Mucosa of rectum (tissue), 2 donors: ENCODE data around the gene CR1L.
"Not testable (repeated sequence)": the region's sequence is repeated elsewhere in the genome, so short reads cannot be mapped to it uniquely, and the experiment has no call there.

ENCODE experiments used
- H3K27ac ChIP-seq, 2 donors: one replicate each; pipeline ENCODE4 v1.7.0; 2013; ENCODE audit warnings: inconsistent platforms in 2 of 2, low read depth in 2 of 2, low read length in 2 of 2
- H3K27me3 ChIP-seq, 2 donors: one replicate each; pipeline ENCODE4 v1.7.0; 2013; ENCODE audit warnings: low read length in 2 of 2; ENCODE audit not compliant: control insufficient read depth in 2 of 2, insufficient read depth in 2 of 2
- H3K36me3 ChIP-seq, 2 donors: one replicate each; pipeline ENCODE4 v1.7.0; 2013; ENCODE audit warnings: low read length in 2 of 2; ENCODE audit not compliant: control insufficient read depth in 2 of 2, insufficient read depth in 2 of 2
- H3K4me1 ChIP-seq, 2 donors: one replicate each; pipeline ENCODE4 v1.7.0; 2013; ENCODE audit warnings: low read length in 2 of 2, mild to moderate bottlenecking in 1 of 2; ENCODE audit not compliant: control insufficient read depth in 2 of 2, insufficient read depth in 2 of 2
- H3K4me3 ChIP-seq, 2 donors: one replicate each; pipeline ENCODE4 v1.7.0; 2013; ENCODE audit warnings: low read length in 2 of 2
- H3K9ac ChIP-seq, 2 donors: one replicate each; pipeline ENCODE4 v1.7.0; 2013; ENCODE audit warnings: low read length in 2 of 2, low read depth in 1 of 2, mild to moderate bottlenecking in 1 of 2
- H3K9me3 ChIP-seq, 2 donors: one replicate each; pipeline ENCODE4 v1.7.0; 2013; ENCODE audit warnings: low read length in 2 of 2; ENCODE audit not compliant: control insufficient read depth in 2 of 2
- donor health status: healthy.
- donor health status: Normal muscosa, but diverticular disease.

The CR1L gene

DNA sequence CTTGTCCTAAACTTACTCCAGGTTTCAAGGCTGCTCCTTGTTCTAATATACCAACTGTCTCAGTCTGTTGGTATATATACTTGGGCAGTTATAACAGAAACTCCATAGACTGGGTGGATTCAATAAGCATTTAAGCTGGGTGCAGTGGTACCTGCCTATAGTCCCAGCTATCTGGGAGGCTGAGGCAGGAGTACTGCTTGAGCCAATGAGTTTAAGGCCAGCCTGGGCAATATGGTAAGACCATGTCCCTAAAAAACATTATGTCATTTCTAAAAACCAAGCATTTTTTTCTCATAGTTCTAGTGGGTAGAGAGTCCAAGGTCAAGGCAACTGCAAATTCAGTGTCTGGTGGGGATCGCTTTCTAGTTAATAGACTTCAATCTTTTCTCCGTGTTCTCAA is 17.4 kb upstream of the CR1L start:
- H3K9me3 ChIP-seq, result no peaks in the 10 kb centered on the region
- no peaks in the 10 kb centered on the region for H3K4me1 ChIP-seq
- no peak overlapping the region for H3K27ac ChIP-seq
- H3K4me3 ChIP-seq, result no peak overlapping the region
- no peak overlapping the region for H3K9ac ChIP-seq
- no peaks in the 10 kb centered on the region for H3K27me3 ChIP-seq
- H3K36me3 ChIP-seq, result no peaks in the 10 kb centered on the region

DNA sequence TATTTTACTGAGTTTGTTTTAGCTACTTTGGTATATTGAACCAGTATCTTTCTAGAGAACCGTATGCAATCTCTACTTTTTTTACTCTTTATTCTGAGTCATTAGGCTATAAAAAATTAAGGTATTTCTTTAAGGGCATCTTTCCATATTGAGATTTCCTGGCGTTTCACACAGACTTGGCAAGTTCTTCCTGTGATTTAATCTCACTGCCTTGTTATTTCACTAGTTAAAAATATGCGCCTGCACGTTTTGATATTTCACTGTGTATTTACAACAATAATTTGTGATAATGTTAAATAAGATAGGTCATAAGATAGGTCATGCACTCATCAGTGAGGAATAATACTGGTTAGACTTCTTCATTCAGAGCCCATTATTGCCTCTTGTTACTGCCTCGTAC is 16.2 kb upstream of the CR1L start:
- no peaks in the 10 kb centered on the region for H3K27me3 ChIP-seq
- H3K36me3 ChIP-seq, result no peaks in the 10 kb centered on the region
- H3K9me3 ChIP-seq, result no peaks in the 10 kb centered on the region
- no peak overlapping the region for H3K27ac ChIP-seq
- no peak overlapping the region for H3K4me3 ChIP-seq
- H3K4me1 ChIP-seq, result no peaks in the 10 kb centered on the region
- no peak overlapping the region for H3K9ac ChIP-seq

DNA sequence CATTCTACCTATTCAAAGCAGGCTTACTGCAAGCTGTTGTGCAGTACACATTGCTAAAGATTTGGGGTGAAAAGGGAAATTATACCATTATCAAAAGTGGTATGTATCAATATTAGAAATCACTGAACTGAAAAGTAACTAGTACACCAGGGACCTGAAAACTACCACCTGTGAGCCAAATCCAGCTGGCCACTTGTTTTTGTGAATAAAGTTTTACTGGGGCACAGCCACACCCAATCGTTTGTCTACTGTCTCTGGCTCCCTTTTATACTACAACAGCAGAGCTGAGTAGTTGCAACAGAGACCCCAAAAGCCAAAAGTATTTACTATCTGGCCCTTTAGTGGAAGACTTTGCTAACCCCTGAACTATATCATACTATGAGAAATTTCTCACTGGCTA is 13.8 kb upstream of the CR1L start:
- H3K4me1 ChIP-seq, result no peaks in the 10 kb centered on the region
- no peaks in the 10 kb centered on the region for H3K27me3 ChIP-seq
- H3K4me3 ChIP-seq, result no peak overlapping the region
- H3K27ac ChIP-seq, result no peak overlapping the region
- H3K36me3 ChIP-seq, result no peaks in the 10 kb centered on the region
- no peaks in the 10 kb centered on the region for H3K9me3 ChIP-seq
- no peak overlapping the region for H3K9ac ChIP-seq

DNA sequence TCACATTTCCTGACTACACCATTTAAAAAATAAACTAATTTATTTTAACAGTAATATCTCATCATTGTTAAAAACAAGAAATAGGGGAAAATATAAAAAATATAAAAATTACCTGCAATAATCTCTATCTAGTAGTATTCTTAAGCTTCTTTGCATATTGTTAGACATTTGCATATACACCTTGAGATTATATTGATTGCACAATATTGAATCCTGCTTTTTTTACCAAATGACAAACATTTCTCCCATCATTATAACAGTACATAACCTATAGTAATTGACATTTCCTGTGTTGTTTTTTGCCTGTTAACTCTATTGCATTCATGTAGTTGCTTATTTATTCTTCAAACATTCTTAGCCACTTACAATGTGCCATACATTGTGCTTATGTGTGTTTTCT is 11.7 kb upstream of the CR1L start:
- no peaks in the 10 kb centered on the region for H3K36me3 ChIP-seq
- no peaks in the 10 kb centered on the region for H3K4me1 ChIP-seq
- no peak overlapping the region for H3K4me3 ChIP-seq
- H3K27me3 ChIP-seq, result no peaks in the 10 kb centered on the region
- no peaks in the 10 kb centered on the region for H3K9me3 ChIP-seq
- H3K27ac ChIP-seq, result no peak overlapping the region
- H3K9ac ChIP-seq, result no peak overlapping the region

DNA sequence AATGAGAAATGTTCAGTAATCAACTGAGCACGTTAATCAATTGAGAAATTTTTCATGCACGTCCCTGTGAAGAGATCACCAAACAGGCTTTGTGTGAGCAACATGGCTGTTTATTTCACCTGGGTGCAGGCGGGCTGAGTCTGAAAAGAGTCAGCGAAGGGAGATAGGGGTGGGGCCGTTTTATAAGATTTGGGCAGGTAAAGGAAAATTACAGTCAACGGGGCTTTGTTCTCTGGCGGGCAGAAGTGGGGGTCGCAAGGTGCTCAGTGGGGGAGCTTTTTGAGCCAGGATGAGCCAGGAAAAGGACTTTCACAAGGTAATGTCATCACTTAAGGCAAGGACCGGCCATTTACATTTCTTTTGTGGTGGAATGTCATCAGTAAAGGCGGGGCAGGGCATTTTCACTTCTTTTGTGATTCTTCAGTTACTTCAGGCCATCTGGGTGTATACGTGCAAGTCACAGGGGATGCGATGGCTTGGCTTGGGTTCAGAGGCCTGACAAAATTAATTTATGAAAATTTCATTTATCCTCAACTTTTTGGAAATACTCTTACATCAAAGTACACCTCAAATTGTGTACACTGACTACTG is 11.1 kb upstream of the CR1L start:
- H3K27me3 ChIP-seq, H3K36me3 ChIP-seq, H3K4me1 ChIP-seq, H3K9me3 ChIP-seq, H3K9ac ChIP-seq, H3K27ac ChIP-seq, H3K4me3 ChIP-seq: not testable (repeated sequence)

DNA sequence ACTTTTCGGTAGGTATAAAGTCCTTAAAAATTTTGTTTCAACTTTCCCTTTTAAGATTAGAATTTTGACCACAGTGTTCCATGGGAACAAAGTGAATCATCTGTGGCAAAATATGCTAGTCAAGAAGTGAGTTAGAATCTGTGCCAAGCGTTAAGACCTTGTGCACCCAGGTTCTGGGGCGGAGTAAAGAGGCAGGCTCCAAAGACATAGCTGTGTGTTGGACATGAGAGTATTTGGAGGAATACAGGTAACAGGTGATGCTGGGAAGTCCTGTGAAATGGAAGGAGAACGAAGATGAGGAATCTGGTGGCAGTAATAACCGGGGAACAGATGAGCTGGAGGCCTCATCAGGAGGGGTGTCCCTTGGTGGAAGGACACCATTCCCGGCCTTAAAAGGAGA is 10.6 kb upstream of the CR1L start:
- not testable (repeated sequence) for H3K4me1 ChIP-seq, H3K4me3 ChIP-seq, H3K27ac ChIP-seq, H3K36me3 ChIP-seq, H3K9ac ChIP-seq, H3K9me3 ChIP-seq, H3K27me3 ChIP-seq

DNA sequence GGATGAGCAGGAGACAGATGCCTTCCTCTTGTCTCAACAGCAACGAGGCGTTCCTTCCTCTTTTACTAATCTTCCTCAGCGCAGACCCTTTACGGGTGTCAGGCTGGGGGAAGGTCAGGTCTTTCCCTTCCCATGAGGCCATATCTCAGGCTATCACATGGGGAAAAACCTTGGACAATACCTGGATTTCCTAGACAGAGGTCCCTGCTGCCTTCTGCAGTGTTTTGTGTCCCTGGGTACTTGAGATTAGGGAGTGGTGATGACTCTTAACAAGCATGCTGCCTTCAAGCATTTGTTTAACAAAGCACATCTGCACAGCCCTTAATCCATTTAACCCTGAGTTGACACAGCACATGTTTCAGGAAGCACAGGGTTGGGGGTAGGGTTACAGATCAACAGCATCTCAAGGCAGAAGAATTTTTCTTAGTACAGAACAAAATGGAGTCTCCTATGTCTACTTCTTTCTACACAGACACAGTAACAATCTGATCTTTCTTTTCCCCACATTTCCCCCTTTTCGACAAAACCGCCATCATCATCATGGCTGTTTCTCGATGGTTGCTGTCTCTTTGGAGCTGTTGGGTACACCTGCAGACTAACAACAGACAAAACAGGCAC is 9.3 kb upstream of the CR1L start:
- not testable (repeated sequence) for H3K4me3 ChIP-seq, H3K9ac ChIP-seq, H3K27me3 ChIP-seq, H3K27ac ChIP-seq, H3K36me3 ChIP-seq, H3K9me3 ChIP-seq, H3K4me1 ChIP-seq

DNA sequence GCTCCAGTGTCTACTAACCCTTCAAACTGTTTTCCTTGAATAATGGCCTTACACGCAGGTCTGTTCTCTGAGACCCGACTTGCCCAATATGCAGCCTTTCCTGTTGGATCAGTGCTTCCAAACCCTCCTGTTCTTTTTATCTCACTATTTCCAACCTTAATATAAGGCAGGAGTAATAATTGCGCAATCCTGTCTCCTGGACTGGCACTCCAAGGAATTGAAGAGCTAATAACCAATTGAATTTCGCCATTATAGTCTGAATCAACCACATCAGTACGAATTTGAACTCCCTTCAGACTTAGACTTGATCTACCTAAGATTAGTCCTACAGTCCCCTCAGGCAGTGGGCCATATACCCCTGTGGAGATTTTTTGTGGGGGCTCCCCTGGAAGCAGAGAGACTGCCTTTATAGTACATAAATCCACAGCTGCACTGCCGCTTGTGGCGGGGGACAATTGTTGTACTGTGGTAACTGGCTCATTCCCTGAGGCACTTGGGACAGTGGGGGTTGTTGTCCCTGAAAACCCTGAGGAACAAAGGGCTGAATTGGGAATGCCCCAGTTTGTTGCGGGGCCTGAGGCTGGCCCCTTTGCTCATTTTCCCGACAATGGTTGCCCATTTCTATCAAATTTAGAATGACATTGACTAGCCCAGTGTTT is 6.3 kb upstream of the CR1L start:
- H3K36me3 ChIP-seq, H3K9me3 ChIP-seq, H3K4me1 ChIP-seq, H3K9ac ChIP-seq, H3K27me3 ChIP-seq, H3K27ac ChIP-seq, H3K4me3 ChIP-seq: not testable (repeated sequence)

DNA sequence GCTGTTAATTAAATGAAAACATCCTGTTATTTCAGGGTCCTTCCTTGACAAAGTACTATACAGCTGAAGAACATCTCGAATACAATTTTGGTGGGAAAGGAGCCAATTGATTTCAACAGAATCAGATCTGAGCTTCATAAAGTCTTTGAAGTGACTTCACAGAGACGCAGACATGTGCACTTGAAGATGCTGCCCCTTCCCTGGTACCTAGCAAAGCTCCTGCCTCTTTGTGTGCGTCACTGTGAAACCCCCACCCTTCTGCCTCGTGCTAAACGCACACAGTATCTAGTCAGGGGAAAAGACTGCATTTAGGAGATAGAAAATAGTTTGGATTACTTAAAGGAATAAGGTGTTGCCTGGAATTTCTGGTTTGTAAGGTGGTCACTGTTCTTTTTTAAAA is 5.6 kb upstream of the CR1L start:
- H3K4me3 ChIP-seq, H3K27me3 ChIP-seq, H3K4me1 ChIP-seq, H3K36me3 ChIP-seq, H3K27ac ChIP-seq, H3K9me3 ChIP-seq, H3K9ac ChIP-seq: not testable (repeated sequence)

DNA sequence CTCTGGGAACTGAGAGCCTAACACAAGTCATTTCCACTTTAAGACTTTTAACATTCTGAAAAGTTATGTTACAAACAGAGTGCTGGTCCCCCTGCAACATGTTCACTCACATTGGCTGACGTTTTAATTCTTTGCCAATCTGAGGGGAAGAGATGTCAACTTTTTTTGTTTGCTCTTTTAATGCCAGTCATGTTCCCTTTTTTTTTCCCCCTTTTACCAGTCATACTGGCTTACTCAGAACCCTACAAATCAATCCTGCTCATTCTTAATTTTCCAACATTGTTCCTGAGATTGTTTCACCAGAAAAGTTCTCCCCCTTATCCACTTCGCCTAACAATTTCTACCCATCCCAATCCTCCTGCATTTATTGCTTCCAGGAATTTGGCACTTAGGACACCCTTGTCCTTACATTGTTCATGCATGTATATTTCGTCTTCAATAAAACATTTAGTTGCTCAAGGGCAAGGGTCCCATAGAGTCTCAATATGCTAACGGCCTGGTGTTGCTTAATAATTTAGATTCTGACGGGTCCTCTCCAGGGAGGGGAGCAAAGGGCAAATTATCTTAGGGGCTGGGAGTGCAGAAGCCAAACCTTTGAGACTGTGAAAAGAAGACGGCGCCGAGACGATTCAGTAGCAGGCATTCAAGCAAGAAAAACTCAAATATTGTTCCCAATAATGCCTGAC is 624 bp upstream of the CR1L start:
- Histone ChIP-seq H3K4me3 (peak overlapping the region; percentile 62 to 72), H3K36me3 (no peaks in the 10 kb centered on the region), H3K27me3 (no peaks in the 10 kb centered on the region), H3K9me3 (no peaks in the 10 kb centered on the region), H3K9ac (no peak overlapping the region), H3K4me1 (peaks cover 0 to 2% of the 10 kb centered on the region in 2 donors), H3K27ac (no peak overlapping the region)
